HCT116 (cell line): ENCODE measurements around the gene ST3GAL5.

Experiments
- ELF1 ChIP-seq: IDR thresholded peaks from 2 replicates; pipeline ENCODE4 v1.6.1; 2012; ENCODE audit warnings: low read depth, borderline replicate concordance
- EZH2 ChIP-seq: fragments of 200-600 bp; sonication (generic); IDR thresholded peaks from 2 replicates; pipeline ENCODE4 v1.6.1; 2017; ENCODE audit warnings: antibody characterized with exemption, mixed run types
- EZH2phosphoT487 ChIP-seq: fragments of 200-600 bp; IDR thresholded peaks from 2 replicates; pipeline ENCODE4 v1.6.1; 2018; ENCODE audit warnings: antibody characterized with exemption, borderline replicate concordance
- POLR2A ChIP-seq: IDR thresholded peaks from 2 replicates; pipeline ENCODE4 v1.7.0; 2011; ENCODE audit warnings: borderline replicate concordance; ENCODE audit not compliant: insufficient read depth, insufficient read length; ENCODE audit errors: extremely low read depth
- POLR2AphosphoS5 ChIP-seq: IDR thresholded peaks from 2 replicates; pipeline ENCODE4 v1.6.1; 2011; ENCODE audit warnings: mild to moderate bottlenecking, low read depth, low read length, moderate library complexity
- TF ChIP-seq, protein P1 (sequence below), 3 experiments: fragments of 200-600 bp in 1 of 3; sonication (generic) in 1 of 3; IDR thresholded peaks in 2 of 3; conservative IDR thresholded peaks in 1 of 3; 2 replicates each; pipeline ENCODE4 v1.5.1; 2012 to 2017; ENCODE audit warnings: low read depth in 2 of 3, low read length in 2 of 3, antibody characterized with exemption in 1 of 3, borderline replicate concordance in 1 of 3, control low read depth in 1 of 3, mild to moderate bottlenecking in 1 of 3, mixed read lengths in 1 of 3, mixed run types in 1 of 3, moderate library complexity in 1 of 3; ENCODE audit not compliant: insufficient read depth in 1 of 3
- TF ChIP-seq, protein P2 (sequence below): IDR thresholded peaks from 2 replicates; pipeline ENCODE4 v1.6.1; 2012

DNA sequence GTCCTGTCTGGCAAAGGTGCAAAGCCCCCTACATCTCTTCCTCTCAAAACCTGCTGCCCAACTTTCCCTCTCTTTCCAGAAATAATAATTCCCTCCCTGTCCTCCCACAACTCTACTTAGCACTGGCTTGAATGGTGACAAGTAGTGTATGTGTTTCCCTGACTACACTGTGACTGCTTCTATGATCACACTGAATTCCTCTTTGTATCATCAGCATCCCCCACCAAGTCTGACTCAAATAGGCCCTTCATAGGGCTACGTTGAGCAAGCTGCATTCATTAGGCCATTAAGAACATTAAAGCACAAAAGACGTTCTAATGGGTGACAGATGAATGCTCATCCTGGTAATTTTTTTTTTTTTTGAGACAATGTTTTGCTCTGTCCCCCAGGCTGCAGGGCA is 13.7 kb upstream of the ST3GAL5 start:
- TF ChIP-seq, protein P1, sequence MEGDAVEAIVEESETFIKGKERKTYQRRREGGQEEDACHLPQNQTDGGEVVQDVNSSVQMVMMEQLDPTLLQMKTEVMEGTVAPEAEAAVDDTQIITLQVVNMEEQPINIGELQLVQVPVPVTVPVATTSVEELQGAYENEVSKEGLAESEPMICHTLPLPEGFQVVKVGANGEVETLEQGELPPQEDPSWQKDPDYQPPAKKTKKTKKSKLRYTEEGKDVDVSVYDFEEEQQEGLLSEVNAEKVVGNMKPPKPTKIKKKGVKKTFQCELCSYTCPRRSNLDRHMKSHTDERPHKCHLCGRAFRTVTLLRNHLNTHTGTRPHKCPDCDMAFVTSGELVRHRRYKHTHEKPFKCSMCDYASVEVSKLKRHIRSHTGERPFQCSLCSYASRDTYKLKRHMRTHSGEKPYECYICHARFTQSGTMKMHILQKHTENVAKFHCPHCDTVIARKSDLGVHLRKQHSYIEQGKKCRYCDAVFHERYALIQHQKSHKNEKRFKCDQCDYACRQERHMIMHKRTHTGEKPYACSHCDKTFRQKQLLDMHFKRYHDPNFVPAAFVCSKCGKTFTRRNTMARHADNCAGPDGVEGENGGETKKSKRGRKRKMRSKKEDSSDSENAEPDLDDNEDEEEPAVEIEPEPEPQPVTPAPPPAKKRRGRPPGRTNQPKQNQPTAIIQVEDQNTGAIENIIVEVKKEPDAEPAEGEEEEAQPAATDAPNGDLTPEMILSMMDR (IDR thresholded peaks at IDR 0.05 in 2 of 3, conservative IDR thresholded peaks at IDR 0.05 in 1 of 3; ENCODE audit: borderline replicate concordance in 1 of 3, insufficient read depth in 1 of 3, low read depth in 2 of 3, low read length in 2 of 3) = no peak
- TF ChIP-seq, protein P2, sequence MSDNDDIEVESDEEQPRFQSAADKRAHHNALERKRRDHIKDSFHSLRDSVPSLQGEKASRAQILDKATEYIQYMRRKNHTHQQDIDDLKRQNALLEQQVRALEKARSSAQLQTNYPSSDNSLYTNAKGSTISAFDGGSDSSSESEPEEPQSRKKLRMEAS = no peak
- TF ChIP-seq EZH2phosphoT487 (no peak), ELF1 (no peak), EZH2 (no peak), POLR2A (no peak), POLR2AphosphoS5 (no peak)
